Activated T-cell treated with anti-CD3 and anti-CD28 coated beads, Interleukin-2, amount 50 U/mL, for 48 hours (primary cell): ENCODE measurements around the gene ZNF785.
"Not testable (repeated sequence)": the region's sequence is repeated elsewhere in the genome, so short reads cannot be mapped to it uniquely, and the experiment has no call there.

Experiments
- DNase-seq, 2 experiments: peaks; one replicate each; pipeline ENCODE4 v3.0.0-alpha.2; 2020

Gene ZNF785

DNA sequence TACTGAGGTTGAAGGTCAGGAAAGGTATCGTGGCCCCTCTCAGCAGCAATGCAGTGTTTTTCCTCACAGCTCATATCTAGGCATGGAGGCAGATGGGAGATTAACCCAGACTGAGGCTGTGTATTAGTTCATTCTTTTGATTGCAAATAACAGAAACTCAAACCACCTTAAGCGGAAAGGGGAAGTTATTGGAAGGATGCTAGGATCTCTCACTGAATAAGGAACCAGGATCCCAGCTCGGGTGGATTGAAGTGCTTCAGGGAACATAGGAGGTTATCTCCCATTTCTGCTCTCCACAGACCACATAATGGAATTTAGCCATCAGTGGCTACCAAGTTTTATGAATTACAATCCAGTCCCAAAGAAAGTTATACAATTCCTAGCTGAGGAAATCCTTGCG lies 16.5 kb upstream of the ZNF785 start:
- no peak for DNase-seq

- DNase-seq: no peak
These were observed 15.4 kb upstream of the ZNF785 start for GRCh38 chr16:30600929-30601328.

DNA sequence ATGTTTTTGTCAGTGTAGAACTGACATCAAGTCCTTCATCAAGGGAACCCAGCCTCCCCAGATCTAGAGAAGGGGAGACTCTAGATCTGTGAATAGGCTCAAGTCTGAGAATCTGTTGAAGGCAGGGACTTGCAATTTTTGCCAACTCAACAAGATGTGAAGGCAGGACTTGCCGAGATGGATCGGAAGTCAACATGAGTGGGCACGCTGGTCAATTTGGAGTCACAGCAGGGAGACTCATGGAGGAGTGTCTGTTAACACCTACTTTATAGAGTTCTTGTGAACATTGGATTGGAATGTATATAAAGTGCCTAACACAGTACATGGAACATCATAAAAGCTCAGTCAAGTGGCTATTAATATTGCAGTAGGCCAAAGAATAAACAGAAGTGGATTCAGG lies 14.7 kb upstream of the ZNF785 start:
- no peak for DNase-seq

DNA sequence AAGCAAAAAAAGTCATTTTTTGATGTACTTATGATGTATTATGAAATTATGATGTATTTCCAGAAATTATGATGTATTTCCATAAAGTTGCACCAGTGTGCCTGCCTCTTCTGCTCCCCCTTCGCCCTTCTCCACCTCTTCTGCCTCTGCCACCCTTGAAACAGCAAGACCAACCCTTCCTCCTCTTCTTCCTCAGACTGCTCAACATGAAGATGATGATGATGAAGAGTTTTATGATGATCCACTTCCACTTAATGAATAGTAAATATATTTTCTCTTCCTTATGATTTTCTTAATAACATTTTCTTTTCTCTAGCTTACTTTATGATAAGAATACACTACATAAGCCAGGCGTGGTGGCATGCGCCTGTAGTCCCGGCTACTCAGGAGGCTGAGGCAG lies 7.4 kb upstream of the ZNF785 start:
- DNase-seq: no peak

GRCh38 chr16:30590869-30591268 lies 5.4 kb upstream of the ZNF785 start:
- not testable (repeated sequence) for DNase-seq

DNA sequence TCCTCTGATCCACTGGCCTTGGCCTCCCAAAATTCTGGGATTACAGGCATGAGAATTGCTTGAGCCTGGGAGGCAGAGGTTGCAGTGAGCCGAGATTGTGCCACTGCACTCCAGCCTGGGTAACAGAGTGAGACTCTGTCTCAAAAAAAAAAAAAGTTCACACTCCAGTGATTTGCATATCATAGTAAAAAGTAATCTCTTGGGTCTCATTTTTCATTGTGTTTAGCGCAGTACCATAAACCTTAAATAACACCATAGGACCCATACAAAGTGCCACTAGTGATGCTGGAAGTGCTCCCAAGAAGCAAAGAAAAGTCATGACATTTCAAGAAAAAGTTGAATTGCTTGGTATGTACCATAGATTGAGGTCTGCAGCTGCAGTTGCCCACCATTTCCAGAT lies 4.1 kb upstream of the ZNF785 start:
- not testable (repeated sequence) for DNase-seq

DNA sequence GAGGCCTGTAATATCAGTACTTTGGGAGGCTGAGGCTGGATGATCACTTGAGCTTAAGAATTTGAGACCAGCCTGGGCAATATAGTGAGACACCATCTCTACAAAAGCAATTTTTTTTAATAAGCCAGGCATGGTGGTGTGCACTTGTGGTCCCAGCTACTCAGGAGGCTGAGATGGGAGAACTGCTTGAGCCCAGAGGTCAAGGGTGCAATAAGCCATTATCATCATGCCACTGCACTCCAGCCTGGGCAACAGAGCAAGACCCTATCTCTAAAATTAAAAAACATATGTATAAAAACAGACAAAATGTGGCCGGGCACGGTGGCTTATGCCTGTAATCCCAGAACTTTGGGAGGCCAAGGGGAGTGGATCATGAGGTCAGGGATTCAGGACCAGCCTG lies 3.2 kb upstream of the ZNF785 start:
- DNase-seq: no peak

DNA sequence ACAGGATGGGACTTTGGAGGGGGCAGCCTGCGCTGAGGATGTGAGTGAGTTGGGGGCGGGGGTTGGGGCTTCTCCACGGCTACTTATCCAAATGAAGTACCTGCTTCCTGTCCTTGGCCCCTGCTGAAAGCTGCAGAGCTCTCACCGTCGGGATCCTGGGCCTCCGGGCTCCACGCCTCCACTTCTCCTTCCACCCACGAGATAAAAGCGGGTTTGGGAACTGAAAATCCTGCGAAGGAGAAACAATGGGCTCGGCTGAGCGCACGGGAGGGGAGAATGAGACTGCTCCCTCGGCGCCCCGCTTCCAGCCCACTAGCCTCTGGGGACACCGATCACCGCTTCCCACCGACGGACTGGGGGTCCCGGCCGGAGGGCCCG lies 486 bp downstream of the ZNF785 start:
- no peak for DNase-seq

DNA sequence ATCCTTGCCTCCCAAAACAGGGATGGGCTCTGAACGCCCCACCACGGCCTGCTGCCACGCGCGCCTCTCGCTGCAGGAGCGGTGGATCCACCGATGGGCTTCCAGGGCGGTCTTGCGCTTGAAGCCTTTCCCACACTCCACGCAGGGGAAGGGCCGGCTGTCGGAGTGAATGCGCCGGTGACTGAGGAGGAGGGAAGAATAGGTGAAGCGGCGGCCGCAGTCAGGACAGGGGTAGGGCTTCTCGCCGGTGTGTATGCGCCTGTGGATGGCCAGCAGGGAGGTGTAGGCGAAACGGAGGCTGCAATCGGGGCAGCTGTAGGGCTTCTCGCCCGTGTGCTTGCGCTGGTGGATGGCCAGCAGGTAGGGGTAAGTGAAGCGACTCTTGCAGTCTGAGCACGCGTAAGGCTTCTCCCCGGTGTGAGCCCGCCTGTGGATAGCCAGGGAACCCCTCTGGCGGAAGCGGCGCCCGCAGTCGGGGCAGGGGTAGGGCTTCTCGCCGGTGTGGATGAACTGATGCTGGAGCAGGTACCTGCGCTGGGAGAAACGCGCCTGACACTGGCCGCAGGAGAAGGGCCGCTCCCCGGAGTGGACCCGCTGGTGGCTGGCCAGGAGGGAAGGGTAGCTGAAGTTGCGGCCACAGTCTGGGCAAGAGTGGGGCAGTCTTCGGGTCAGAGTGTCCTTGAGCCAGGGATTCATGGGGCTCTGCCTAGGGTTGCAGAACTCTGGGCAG lies 2.7 kb downstream of the ZNF785 start:
- DNase-seq: no peak

DNA sequence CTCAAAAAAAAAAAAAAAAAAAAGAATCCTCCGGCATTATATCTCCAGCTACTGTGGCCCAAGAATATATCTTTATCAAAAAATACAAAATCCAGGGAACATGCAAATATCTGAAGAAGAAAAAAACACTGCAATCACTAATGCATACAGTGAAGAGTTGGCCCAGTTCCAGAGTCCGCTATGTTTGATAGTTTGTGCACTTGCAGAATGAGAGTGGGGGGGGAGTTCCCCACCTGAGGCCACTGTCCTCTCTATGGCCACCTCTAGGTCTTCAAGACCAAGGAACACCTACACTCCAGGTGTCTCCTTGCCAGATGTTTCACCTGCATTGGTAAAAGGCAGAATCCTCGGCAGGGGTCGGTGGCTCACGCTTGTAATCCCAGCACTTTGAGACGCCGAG lies 4.0 kb downstream of the ZNF785 start:
- DNase-seq: no peak

GRCh38 chr16:30574678-30575077 lies 10.8 kb downstream of the ZNF785 start:
- no peak for DNase-seq

GRCh38 chr16:30571445-30572322 lies 13.8 kb downstream of the ZNF785 start, which contains the start of gene ZNF688:
TSS of gene ZNF688 (minus strand) at chr16:30571714. CDS start at chr16:30571629, 85 bp downstream.
- peak; percentile 94 to 95 for DNase-seq

GRCh38 chr16:30570636-30571444 lies 14.7 kb downstream of the ZNF785 start:
- DNase-seq: peak in 1 of 2 experiments; percentile 25

- no peak for DNase-seq
These were observed 15.5 kb downstream of the ZNF785 start for GRCh38 chr16:30569746-30570635.

DNA sequence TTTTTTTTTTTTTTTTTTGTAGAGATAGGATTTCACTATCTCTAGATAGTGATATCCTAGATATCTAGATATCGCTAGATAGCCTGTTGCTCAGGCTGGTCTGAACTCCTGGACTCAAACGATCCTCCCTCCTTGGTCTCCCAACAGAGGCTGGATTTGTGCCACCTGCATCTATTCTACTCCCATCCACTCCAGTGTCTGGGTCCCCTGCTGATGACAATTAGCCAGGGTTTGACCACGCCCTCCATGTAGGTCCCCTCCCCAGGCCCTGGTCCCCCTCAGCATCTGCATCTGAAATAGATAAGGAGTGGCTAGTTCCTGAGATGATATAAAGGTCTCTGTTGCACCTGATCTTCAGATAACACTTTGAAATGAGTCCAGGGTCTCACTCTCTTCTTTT lies 16.2 kb downstream of the ZNF785 start:
- DNase-seq: no peak

DNA sequence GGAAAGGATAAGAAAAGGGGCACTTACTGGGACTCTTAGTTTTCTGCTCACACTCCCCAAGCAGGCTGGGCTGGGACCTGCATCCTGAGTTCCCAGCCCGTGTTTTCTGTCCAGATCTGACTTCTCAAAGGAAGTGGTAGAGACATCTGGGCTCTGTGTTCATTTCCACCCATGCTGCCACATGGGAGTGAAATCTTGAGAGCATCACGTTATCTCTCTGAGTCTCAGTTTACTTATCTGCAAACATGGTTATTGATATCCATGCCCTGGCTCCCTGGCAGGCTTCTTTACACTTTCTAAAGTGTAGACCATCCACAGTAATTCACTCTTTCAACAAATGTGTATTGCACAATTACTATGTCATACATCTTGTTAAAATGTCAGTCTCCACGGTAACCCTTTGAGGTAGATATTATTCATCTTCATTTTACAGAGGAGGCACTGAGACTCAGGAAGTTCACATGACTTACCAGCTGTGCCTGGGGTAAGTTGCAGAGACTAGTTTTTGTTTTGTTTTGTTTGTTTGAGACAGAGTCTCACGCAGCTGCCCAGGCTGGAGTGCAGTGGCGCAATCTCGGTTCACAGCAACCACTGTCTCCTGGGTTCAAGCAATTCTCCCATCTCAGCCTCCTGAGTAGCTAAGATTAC lies 17.4 kb downstream of the ZNF785 start:
- peak; percentile 53 to 56 for DNase-seq

- peak; percentile 71 to 79 for DNase-seq
These were observed 18.1 kb downstream of the ZNF785 start for GRCh38 chr16:30567160-30567990.

- DNase-seq: no peak
These were observed 19.0 kb downstream of the ZNF785 start for GRCh38 chr16:30566531-30566930.

DNA sequence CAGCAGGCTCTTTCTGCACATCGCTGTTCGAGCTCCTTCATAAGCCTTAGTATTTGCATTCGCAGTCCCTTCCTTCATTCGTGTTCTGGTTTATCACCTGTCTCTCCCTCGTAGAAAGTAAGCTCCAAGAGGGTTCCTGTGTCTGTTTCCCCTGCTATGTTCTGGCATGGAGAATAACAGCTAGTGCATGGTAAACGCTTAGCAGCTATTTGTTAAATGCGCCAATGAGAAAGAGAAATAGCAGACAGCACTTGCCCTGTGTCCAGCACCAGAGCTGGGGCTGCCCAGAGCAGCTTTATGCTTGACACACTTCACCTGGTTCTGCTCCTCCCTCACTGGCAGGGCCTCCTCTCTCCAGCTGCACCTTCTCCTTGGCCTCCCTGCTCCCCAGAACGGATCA lies 19.5 kb downstream of the ZNF785 start:
- DNase-seq: no peak

GRCh38 chr16:30565526-30565925 lies 20.0 kb downstream of the ZNF785 start:
- DNase-seq: no peak

GRCh38 chr16:30562021-30562420 lies 23.5 kb downstream of the ZNF785 start:
- DNase-seq: no peak
